ENCODE data around the gene ZNF469. TPM values are rescaled to one million over a fixed set of nuclear protein-coding genes. Genes with fewer than 3 reads are reported as not detected.

Gene ZNF469
- total and polyA plus RNA-seq, 7 donors = under 0.01 to 1.7 (median 0.36) TPM

DNA sequence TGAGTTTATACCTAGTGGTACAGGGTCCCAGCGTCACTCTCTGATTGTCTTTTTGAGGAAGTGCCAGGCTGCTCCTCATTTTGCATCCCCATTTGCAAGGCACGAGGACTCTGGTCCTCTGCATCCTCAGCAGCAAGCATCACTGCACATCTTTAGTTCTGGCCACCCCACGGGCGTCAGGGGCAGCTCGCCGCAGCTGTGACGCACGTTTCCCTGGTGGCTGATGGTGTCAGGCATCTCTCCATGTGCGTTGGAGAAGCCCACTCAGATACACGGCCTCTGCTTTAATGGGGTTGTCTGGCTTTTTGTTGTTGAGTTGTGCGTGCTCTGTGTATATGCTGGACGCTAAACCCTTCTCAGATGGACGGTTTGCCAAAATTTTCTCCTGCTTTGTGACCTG is 45.2 kb upstream of the ZNF469 start:
- Histone ChIP-seq H3K4me3 (no peak overlapping the region), H3K9me3 (no peaks in the 10 kb centered on the region), H3K36me3 (no peaks in the 10 kb centered on the region), H3K4me1 (peaks cover 0 to 6% (median 4%) of the 10 kb centered on the region in 4 donors), H3K27me3 (peaks cover 0 to 6% (median 0%) of the 10 kb centered on the region in 3 donors), H3K27ac (no peak overlapping the region)
- intact Hi-C loops (cut with DNase I) = no loop called here
- WGBS, 2 donors = 89 to 92% methylated on average over 13 of the region's 13 CpGs
- DNase-seq = no peak
- TF ChIP-seq, protein P1, sequence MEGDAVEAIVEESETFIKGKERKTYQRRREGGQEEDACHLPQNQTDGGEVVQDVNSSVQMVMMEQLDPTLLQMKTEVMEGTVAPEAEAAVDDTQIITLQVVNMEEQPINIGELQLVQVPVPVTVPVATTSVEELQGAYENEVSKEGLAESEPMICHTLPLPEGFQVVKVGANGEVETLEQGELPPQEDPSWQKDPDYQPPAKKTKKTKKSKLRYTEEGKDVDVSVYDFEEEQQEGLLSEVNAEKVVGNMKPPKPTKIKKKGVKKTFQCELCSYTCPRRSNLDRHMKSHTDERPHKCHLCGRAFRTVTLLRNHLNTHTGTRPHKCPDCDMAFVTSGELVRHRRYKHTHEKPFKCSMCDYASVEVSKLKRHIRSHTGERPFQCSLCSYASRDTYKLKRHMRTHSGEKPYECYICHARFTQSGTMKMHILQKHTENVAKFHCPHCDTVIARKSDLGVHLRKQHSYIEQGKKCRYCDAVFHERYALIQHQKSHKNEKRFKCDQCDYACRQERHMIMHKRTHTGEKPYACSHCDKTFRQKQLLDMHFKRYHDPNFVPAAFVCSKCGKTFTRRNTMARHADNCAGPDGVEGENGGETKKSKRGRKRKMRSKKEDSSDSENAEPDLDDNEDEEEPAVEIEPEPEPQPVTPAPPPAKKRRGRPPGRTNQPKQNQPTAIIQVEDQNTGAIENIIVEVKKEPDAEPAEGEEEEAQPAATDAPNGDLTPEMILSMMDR (IDR thresholded peaks at IDR 0.05) = no peak
- TF ChIP-seq POLR2A (IDR thresholded peaks at IDR 0.05) = no peak
- no peak for TF ChIP-seq EP300 (IDR thresholded peaks at IDR 0.05)
- TF ChIP-seq POLR2AphosphoS5 (IDR thresholded peaks at IDR 0.05) = no peak

DNA sequence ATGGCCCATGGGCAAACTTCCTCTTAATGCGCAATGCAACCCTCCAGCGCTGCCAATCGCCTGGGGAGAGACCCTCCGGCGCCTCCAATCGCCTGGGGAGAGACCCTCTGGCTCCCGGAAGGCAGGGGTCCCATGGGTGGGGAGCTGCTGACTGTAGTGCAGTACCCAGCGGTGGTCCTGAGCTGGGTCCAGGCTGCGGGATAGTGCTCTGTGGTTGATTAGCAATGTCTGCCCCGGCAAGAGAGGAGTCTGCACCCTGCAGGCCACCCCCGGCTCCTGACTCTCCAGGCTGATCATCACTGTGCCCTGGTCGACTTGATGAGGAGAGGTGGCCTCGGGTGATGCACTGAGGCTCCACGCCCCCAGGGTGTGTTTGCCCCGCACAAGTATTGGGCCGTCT is 44.6 kb upstream of the ZNF469 start:
- intact Hi-C loops (cut with DNase I) = no loop called here
- no peaks in the 10 kb centered on the region for H3K9me3 ChIP-seq
- DNase-seq = no peak
- no peak for TF ChIP-seq EP300 (IDR thresholded peaks at IDR 0.05)
- TF ChIP-seq POLR2AphosphoS5 (IDR thresholded peaks at IDR 0.05) = no peak
- TF ChIP-seq, protein P1 (IDR thresholded peaks at IDR 0.05) = no peak
- TF ChIP-seq POLR2A (IDR thresholded peaks at IDR 0.05) = no peak
- no peak overlapping the region for H3K27ac ChIP-seq
- no peak overlapping the region for H3K4me3 ChIP-seq
- H3K36me3 ChIP-seq = no peaks in the 10 kb centered on the region
- H3K4me1 ChIP-seq = no peaks in the 10 kb centered on the region
- H3K27me3 ChIP-seq = peaks cover 0 to 6% (median 0%) of the 10 kb centered on the region in 3 donors
- WGBS, 2 donors = 67 to 88% methylated on average over 16 of the region's 16 CpGs

DNA sequence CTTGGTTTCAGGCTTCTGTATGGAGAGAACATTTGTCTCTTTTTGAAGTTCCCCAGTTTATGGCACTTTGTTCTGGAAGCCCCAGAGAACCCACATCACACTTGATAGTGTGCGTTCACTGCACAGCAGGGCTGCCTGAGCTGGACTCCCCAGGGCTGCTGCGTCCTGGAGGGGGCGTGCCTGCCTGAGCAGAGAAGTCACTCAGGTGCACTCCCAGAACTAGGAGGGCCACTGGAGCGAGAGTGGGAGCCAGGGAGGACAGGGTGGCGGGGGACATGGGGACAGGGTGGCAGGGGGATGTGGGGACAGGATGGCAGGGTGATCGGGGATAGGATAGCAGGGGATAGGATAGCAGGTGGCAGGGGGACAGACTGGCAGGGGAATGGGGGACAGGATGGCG is 43.9 kb upstream of the ZNF469 start:
- Histone ChIP-seq H3K27me3 (peaks cover 0 to 6% (median 0%) of the 10 kb centered on the region in 3 donors), H3K4me1 (no peaks in the 10 kb centered on the region), H3K27ac (no peak overlapping the region), H3K9me3 (no peaks in the 10 kb centered on the region), H3K36me3 (no peaks in the 10 kb centered on the region), H3K4me3 (no peak overlapping the region)
- WGBS, 2 donors = 73 to 86% methylated on average over 7 of the region's 7 CpGs
- TF ChIP-seq EP300 (IDR thresholded peaks at IDR 0.05) (no peak), POLR2AphosphoS5 (IDR thresholded peaks at IDR 0.05) (no peak), POLR2A (IDR thresholded peaks at IDR 0.05) (no peak)
- TF ChIP-seq, protein P1 (IDR thresholded peaks at IDR 0.05) = no peak
- intact Hi-C loops (cut with DNase I) = loop anchor here (1.0 kb wide), 1 partner anchor 21 kb away; no protein-coding TSS in a partner anchor
- no peak for DNase-seq

GRCh38 chr16:88339930-88340754 is 42.6 kb upstream of the ZNF469 start:
- H3K27me3 ChIP-seq = peaks cover 0 to 6% (median 0%) of the 10 kb centered on the region in 3 donors
- WGBS, 2 donors = 17 to 63% methylated on average over 20 of the region's 20 CpGs
- H3K36me3 ChIP-seq = no peaks in the 10 kb centered on the region
- H3K4me3 ChIP-seq = no peak overlapping the region
- TF ChIP-seq, protein P1 (IDR thresholded peaks at IDR 0.05) = no peak
- TF ChIP-seq POLR2AphosphoS5 (IDR thresholded peaks at IDR 0.05) (no peak), POLR2A (IDR thresholded peaks at IDR 0.05) (no peak), EP300 (IDR thresholded peaks at IDR 0.05) (no peak)
- H3K4me1 ChIP-seq = no peaks in the 10 kb centered on the region
- no peak overlapping the region for H3K27ac ChIP-seq
- DNase-seq = no peak
- intact Hi-C loops (cut with DNase I) = loop anchor here (1.0 kb wide), 1 partner anchor 22 kb away; no protein-coding TSS in a partner anchor
- H3K9me3 ChIP-seq = no peaks in the 10 kb centered on the region
